Upper lobe of right lung (tissue), 1 donor: ENCODE measurements around the gene FAAH. TPM values are rescaled to one million over a fixed set of nuclear protein-coding genes. Genes with fewer than 3 reads are reported as not detected.

Experiments
- ATAC-seq: fragments of 200-7000 bp; cut with Tn5 transposase; one replicate; pipeline ENCODE4 v1.9.1; 2020; ENCODE audit warnings: mild to moderate bottlenecking, moderate library complexity
- DNase-seq: peaks from one replicate; pipeline ENCODE4 v3.0.0-alpha.2; 2020
- H3K27ac ChIP-seq: fragments of 200-600 bp; one replicate; pipeline ENCODE4 v1.8.0; 2022
- H3K27me3 ChIP-seq: fragments of 200-600 bp; one replicate; pipeline ENCODE4 v1.8.0; 2022; ENCODE audit warnings: mild to moderate bottlenecking
- H3K36me3 ChIP-seq: fragments of 200-600 bp; one replicate; pipeline ENCODE4 v1.8.0; 2022
- H3K4me1 ChIP-seq: fragments of 200-600 bp; one replicate; pipeline ENCODE4 v1.8.0; 2022
- H3K4me3 ChIP-seq: fragments of 200-600 bp; one replicate; pipeline ENCODE4 v1.8.0; 2022; ENCODE audit warnings: mild to moderate bottlenecking
- H3K9me3 ChIP-seq: fragments of 200-600 bp; one replicate; pipeline ENCODE4 v1.8.0; 2022
- intact Hi-C: fragments of 100-400 bp; cut with DNase I; formaldehyde crosslinking; loops from one replicate; pipeline ENCODE4 v1.11.0; 2022
- total RNA-seq: library from RNA; stranded (reverse); fragmentation: NEBNext Ultra II Directional; extraction: Animal tissue kit (Norgen Biotek cat#: 25700); gene quantifications from one replicate; pipeline ENCODE4 v1.2.1, GENCODE V29; 2021
- TF ChIP-seq, protein P1 (sequence below): fragments of 200-600 bp; IDR thresholded peaks from one replicate; pipeline ENCODE4 v1.8.0; 2022; ENCODE audit warnings: antibody characterized with exemption
- donor health status: DM: no; HTN: yes; CAD: no; lungs with severe emphysema.

FAAH gene
- total RNA-seq, 1 donor from 2014 or later = 30.9 TPM

DNA sequence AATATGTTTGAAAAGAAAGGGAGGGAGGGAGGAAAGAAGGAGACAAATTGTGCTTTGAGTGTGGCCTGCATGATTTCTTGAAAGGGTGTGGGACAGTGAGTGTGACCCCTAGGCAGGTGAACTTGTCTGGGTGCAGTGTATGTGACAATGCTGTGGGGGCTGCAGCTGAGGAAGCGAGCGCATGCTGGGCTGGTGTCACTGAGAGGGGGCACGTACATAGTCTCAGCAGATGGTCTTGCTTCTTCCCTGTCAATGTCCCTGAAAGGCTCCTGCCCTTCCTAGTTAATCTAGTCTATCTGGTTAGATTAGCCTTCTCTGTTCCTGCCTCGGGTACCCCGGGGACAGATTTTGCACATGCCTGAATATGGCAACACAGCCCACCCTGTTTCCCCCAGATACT lies 9.8 kb downstream of the FAAH start:
- intact Hi-C loops = no loop called here
- Histone ChIP-seq H3K4me3 (no peak overlapping the region), H3K9me3 (no peaks in the 10 kb centered on the region), H3K4me1 (peaks cover 19% of the 10 kb centered on the region), H3K27me3 (no peaks in the 10 kb centered on the region), H3K27ac (no peak overlapping the region), H3K36me3 (peaks cover 5% of the 10 kb centered on the region)
- no peak for ATAC-seq
- no peak for DNase-seq
- TF ChIP-seq, protein P1, sequence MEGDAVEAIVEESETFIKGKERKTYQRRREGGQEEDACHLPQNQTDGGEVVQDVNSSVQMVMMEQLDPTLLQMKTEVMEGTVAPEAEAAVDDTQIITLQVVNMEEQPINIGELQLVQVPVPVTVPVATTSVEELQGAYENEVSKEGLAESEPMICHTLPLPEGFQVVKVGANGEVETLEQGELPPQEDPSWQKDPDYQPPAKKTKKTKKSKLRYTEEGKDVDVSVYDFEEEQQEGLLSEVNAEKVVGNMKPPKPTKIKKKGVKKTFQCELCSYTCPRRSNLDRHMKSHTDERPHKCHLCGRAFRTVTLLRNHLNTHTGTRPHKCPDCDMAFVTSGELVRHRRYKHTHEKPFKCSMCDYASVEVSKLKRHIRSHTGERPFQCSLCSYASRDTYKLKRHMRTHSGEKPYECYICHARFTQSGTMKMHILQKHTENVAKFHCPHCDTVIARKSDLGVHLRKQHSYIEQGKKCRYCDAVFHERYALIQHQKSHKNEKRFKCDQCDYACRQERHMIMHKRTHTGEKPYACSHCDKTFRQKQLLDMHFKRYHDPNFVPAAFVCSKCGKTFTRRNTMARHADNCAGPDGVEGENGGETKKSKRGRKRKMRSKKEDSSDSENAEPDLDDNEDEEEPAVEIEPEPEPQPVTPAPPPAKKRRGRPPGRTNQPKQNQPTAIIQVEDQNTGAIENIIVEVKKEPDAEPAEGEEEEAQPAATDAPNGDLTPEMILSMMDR = no peak

DNA sequence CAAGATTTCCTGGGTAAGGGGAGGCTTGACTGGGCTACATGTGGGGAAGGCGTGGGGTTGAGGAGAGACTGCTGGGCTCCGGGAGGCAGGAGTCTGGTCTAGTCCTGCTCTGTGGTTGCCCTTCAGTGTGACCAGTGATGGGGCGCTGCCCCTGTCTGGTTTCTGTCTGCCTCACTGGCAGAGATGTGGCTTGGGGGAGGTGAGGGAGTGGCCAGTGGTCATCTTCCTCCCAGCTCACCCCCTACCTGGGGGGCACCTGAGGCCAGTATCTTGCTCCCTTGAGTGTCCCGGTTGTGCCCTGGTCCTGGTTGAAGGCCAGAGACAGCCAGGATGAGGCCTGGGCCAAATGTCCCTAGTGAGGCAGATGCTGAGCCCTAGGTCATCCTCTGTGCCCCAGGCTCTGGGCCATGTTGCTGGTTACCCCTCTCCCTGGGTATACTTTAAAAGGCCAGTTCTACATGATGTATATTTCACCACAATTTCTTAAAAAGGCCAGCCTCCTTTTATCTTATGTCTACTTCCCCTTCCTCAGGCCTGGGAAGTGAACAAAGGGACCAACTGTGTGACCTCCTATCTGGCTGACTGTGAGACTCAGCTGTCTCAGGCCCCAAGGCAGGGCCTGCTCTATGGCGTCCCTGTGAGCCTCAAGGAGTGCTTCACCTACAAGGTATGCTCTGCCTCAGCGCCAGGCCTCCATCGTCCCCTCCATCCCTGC lies 10.5 kb downstream of the FAAH start:
- Histone ChIP-seq H3K4me3 (no peak overlapping the region), H3K4me1 (peaks cover 19% of the 10 kb centered on the region), H3K27me3 (no peaks in the 10 kb centered on the region), H3K27ac (no peak overlapping the region), H3K36me3 (peaks cover 5% of the 10 kb centered on the region), H3K9me3 (no peaks in the 10 kb centered on the region)
- no peak for DNase-seq
- intact Hi-C loops = no loop called here
- no peak for ATAC-seq
- TF ChIP-seq, protein P1 = no peak

DNA sequence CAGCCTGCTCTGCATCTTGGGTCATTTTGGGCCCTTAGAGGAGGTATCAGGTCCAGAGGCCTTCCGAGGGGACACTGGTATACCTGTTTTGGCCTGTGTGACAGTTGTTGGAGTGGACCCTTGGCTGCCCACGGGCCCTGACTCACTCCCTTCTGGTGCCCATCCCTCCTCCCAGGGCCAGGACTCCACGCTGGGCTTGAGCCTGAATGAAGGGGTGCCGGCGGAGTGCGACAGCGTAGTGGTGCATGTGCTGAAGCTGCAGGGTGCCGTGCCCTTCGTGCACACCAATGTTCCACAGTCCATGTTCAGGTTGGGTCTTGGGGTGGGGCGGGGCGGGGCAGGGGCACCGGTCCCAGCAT lies 11.1 kb downstream of the FAAH start:
- H3K9me3 ChIP-seq = no peaks in the 10 kb centered on the region
- TF ChIP-seq, protein P1 = no peak
- no peak overlapping the region for H3K4me3 ChIP-seq
- H3K27me3 ChIP-seq = no peaks in the 10 kb centered on the region
- ATAC-seq = no peak
- peaks cover 19% of the 10 kb centered on the region for H3K4me1 ChIP-seq
- H3K36me3 ChIP-seq = peaks cover 5% of the 10 kb centered on the region
- no peak overlapping the region for H3K27ac ChIP-seq
- intact Hi-C loops = no loop called here
- DNase-seq = peak; percentile 49

DNA sequence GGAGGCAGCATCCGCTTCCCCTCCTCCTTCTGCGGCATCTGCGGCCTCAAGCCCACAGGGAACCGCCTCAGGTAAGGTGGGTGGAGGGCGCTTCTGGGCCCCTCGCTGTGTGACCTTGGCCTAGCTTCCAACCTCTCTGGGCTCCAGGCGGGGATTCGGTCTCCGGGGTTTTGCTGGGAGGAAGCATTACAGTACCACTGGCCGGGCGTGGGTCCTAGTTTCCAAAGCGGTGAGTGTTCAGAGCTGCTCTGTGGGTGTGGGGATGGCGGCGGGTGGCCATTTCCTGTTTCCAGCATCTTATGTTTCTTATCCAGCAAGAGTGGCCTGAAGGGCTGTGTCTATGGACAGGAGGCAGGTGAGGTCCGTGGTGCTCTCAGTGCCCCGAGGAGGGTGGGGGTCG lies 11.6 kb downstream of the FAAH start:
- intact Hi-C loops = no loop called here

DNA sequence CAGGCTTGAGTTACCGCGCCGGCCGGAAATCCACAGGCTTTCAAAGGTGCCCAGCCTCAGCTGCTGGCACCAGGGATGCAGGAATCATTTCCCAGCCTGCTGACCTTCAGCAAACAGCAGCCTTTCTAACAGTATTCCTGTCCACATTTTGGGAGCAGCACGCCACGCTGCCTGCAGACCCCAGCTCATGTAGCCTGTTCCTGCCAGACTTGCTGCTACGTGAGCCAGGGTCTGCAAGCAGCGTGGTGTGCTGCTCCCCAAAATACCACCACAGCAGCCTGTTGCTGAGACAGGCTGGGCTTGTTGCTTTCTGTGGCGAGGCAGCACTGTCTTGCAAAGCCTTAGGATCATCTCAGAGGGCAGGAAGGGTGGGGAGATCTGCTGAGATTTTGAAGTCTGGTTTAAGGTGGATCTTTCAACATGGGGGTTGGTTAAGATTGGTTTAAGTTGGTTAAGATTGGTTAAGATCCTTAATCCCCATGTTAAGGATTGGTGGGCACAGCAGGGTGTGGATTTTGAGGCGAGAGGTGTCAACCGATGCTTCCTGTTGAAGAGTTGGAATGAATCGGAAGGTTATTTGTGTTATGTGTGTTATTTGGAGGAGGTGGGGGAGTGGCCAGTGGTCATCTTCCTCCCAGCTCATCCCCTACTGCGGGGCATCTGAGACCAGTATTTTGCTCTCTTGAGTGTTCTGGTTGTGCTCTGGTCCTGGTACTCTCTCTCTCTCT lies 12.9 kb downstream of the FAAH start:
- Histone ChIP-seq H3K4me3 (no peak overlapping the region), H3K36me3 (peaks cover 5% of the 10 kb centered on the region), H3K27me3 (no peaks in the 10 kb centered on the region), H3K9me3 (no peaks in the 10 kb centered on the region), H3K27ac (no peak overlapping the region), H3K4me1 (peaks cover 12% of the 10 kb centered on the region)
- DNase-seq (peak; percentile 35), ATAC-seq (no peak)
- intact Hi-C loops = no loop called here
- TF ChIP-seq, protein P1 = no peak

More for the DNA sequence above, 11.6 kb downstream of the FAAH start:
- H3K4me1 ChIP-seq = peaks cover 19% of the 10 kb centered on the region
- no peak for ATAC-seq
- no peaks in the 10 kb centered on the region for H3K9me3 ChIP-seq
- H3K27ac ChIP-seq = no peak overlapping the region
- DNase-seq = peak; percentile 62
- TF ChIP-seq, protein P1 = no peak
- H3K27me3 ChIP-seq = no peaks in the 10 kb centered on the region
- H3K36me3 ChIP-seq = peaks cover 5% of the 10 kb centered on the region
- no peak overlapping the region for H3K4me3 ChIP-seq
